GM18526 (cell line): ENCODE results near the gene PBX1.

Source experiments
- POLR2A ChIP-seq: IDR thresholded peaks from 3 replicates; pipeline ENCODE4 v1.6.1; 2011; ENCODE audit not compliant: insufficient read length; ENCODE audit errors: extremely low read depth

Gene PBX1

GRCh38 chr1:164659621-164660411, 100.8 kb downstream of the PBX1 start:
- TF ChIP-seq POLR2A: no peak

- no peak for TF ChIP-seq POLR2A
Observed at GRCh38 chr1:164660412-164660772, 101.4 kb downstream of the PBX1 start.

- no peak for TF ChIP-seq POLR2A
Observed at GRCh38 chr1:164660775-164661174, 101.8 kb downstream of the PBX1 start.

- TF ChIP-seq POLR2A: no peak
Observed at GRCh38 chr1:164662462-164662861, 103.5 kb downstream of the PBX1 start.

GRCh38 chr1:164662955-164663354, 104.0 kb downstream of the PBX1 start:
- no peak for TF ChIP-seq POLR2A

- no peak for TF ChIP-seq POLR2A
Observed at GRCh38 chr1:164664127-164664526, 105.1 kb downstream of the PBX1 start.

GRCh38 chr1:164667001-164667400, 108.0 kb downstream of the PBX1 start:
- no peak for TF ChIP-seq POLR2A

GRCh38 chr1:164667600-164667999, 108.6 kb downstream of the PBX1 start:
- TF ChIP-seq POLR2A: no peak

- TF ChIP-seq POLR2A: no peak
Observed at GRCh38 chr1:164668491-164669400, 109.8 kb downstream of the PBX1 start.

- no peak for TF ChIP-seq POLR2A
Observed at GRCh38 chr1:164670026-164670425, 111.0 kb downstream of the PBX1 start.

- no peak for TF ChIP-seq POLR2A
Observed at GRCh38 chr1:164670786-164671185, 111.8 kb downstream of the PBX1 start.

- no peak for TF ChIP-seq POLR2A
Observed at GRCh38 chr1:164671323-164671965, 112.5 kb downstream of the PBX1 start.

GRCh38 chr1:164671966-164672571, 113.1 kb downstream of the PBX1 start:
- TF ChIP-seq POLR2A: no peak

GRCh38 chr1:164672588-164672987, 113.6 kb downstream of the PBX1 start:
- TF ChIP-seq POLR2A: no peak

GRCh38 chr1:164673584-164674214, 114.7 kb downstream of the PBX1 start:
- TF ChIP-seq POLR2A: no peak
